ENCODE data around the gene TIMM17A.

Gene TIMM17A

DNA sequence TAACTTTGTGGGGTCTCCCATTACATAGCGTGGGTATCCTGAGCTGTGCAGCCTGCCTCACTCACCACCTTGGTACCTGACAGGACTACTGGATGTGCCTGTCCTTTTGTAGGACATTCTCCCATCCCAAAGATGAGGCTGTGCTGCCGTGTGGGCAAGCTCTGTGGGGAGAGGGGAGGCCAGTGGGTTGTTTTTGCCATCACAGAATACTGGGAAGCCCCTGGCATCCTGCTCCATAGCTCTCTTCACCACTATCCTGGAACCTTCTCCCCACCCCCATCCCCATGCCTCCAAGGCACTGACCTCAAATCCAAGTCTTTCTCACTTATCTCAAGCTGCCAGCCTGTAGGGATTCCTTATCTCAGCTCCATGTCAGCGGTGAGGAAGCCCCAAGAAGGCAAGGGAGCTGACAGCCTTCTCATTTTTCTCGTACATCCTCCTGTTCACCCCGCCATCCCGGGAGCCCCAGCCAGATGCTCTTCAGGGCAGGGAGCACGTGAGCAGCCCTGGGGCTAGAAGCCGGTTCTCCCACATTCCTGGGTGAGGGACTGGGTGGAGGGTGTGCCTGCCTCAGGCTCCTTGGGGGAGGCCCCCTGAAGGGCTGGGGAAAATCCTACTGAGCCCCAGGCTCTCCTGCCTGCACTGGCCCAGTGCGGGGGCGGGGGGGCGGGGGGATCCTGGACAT lies 52.6 kb downstream of the TIMM17A start:
- POLR2A ChIA-PET: no interaction called here
- CTCF ChIA-PET: interaction anchor here (0.8 to 1.4 kb wide), 6 partner anchors 8 to 128 kb away, joined by 3 to 8 read pairs (median 4); no protein-coding TSS in a partner anchor
- no peak for DNase-seq (ENCODE audit: extremely low spot score)
- no peak for TF ChIP-seq L3MBTL2 (conservative IDR thresholded peaks at IDR 0.05)
- TF ChIP-seq BHLHE40 (IDR thresholded peaks at IDR 0.05; ENCODE audit: borderline replicate concordance): no peak

- no peak for TF ChIP-seq BHLHE40 (IDR thresholded peaks at IDR 0.05; ENCODE audit: borderline replicate concordance)
- no peak for TF ChIP-seq SP1 (IDR thresholded peaks at IDR 0.05)
- TF ChIP-seq ZNF384 (IDR thresholded peaks at IDR 0.05): no peak
- TF ChIP-seq FOXA1 (IDR thresholded peaks at IDR 0.05): no peak
- no peak for TF ChIP-seq ARNT (IDR thresholded peaks at IDR 0.05)
- TF ChIP-seq CTBP1 (IDR thresholded peaks at IDR 0.05; ENCODE audit: borderline replicate concordance): no peak
- TF ChIP-seq LEF1 (IDR thresholded peaks at IDR 0.05; ENCODE audit: borderline replicate concordance): no peak
- TF ChIP-seq NFRKB (IDR thresholded peaks at IDR 0.05): no peak
- no peak for TF ChIP-seq L3MBTL2 (conservative IDR thresholded peaks at IDR 0.05)
- no peak; the same call in 1 of the 2 replicates for TF ChIP-seq PKNOX1 (IDR thresholded peaks at IDR 0.05)
- no peak for TF ChIP-seq FOXK2 (IDR thresholded peaks at IDR 0.05)
- no peak for TF ChIP-seq TARDBP (IDR thresholded peaks at IDR 0.05)
- TF ChIP-seq HDGF (IDR thresholded peaks at IDR 0.05; ENCODE audit: borderline replicate concordance): no peak
- TF ChIP-seq FOXM1 (IDR thresholded peaks at IDR 0.05; ENCODE audit: borderline replicate concordance): no peak
- no peak for TF ChIP-seq ELF4 (IDR thresholded peaks at IDR 0.05)
- TF ChIP-seq SUZ12 (IDR thresholded peaks at IDR 0.05): no peak
- POLR2A ChIA-PET: no interaction called here
- CTCF ChIA-PET: interaction anchor here (0.8 to 1.8 kb wide), 6 partner anchors 8 to 110 kb away, joined by 3 to 6 read pairs (median 4); no protein-coding TSS in a partner anchor
- DNase-seq (ENCODE audit: extremely low spot score): peak; percentile 86
Observed at GRCh38 chr1:202009326-202010179, 54.2 kb downstream of the TIMM17A start.

- no peak for DNase-seq (ENCODE audit: extremely low spot score)
- TF ChIP-seq SUZ12 (IDR thresholded peaks at IDR 0.05) (no peak), HDGF (IDR thresholded peaks at IDR 0.05; ENCODE audit: borderline replicate concordance) (no peak), BHLHE40 (IDR thresholded peaks at IDR 0.05; ENCODE audit: borderline replicate concordance) (no peak), L3MBTL2 (conservative IDR thresholded peaks at IDR 0.05) (no peak), ZNF384 (IDR thresholded peaks at IDR 0.05) (no peak)
- ChIA-PET CTCF (interaction anchor here (0.9 to 1.8 kb wide), 2 partner anchors 108 to 109 kb away, joined by 5 to 6 read pairs; no protein-coding TSS in a partner anchor), POLR2A (no interaction called here)
Observed at GRCh38 chr1:202010180-202011015, 55.1 kb downstream of the TIMM17A start, which contains the start of gene ELF3. Gene ELF3, plus strand, starts transcription at chr1:202010587. Its CDS starts 550 bp downstream, at chr1:202011137.

GRCh38 chr1:202011994-202012393 lies 56.7 kb downstream of the TIMM17A start:
- DNase-seq (ENCODE audit: extremely low spot score): no peak
- ChIA-PET POLR2A (no interaction called here), CTCF (interaction anchor here (0.9 to 2.7 kb wide), 2 partner anchors 13 to 109 kb away, joined by 5 to 9 read pairs; no protein-coding TSS in a partner anchor)
- TF ChIP-seq CTBP1 (IDR thresholded peaks at IDR 0.05; ENCODE audit: borderline replicate concordance) (no peak), TARDBP (IDR thresholded peaks at IDR 0.05) (no peak), PKNOX1 (IDR thresholded peaks at IDR 0.05) (no peak), BHLHE40 (IDR thresholded peaks at IDR 0.05; ENCODE audit: borderline replicate concordance) (no peak), LEF1 (IDR thresholded peaks at IDR 0.05; ENCODE audit: borderline replicate concordance) (no peak), NFRKB (IDR thresholded peaks at IDR 0.05) (no peak), SUZ12 (IDR thresholded peaks at IDR 0.05) (no peak), HDGF (IDR thresholded peaks at IDR 0.05; ENCODE audit: borderline replicate concordance) (no peak), FOXK2 (IDR thresholded peaks at IDR 0.05) (no peak), ARNT (IDR thresholded peaks at IDR 0.05) (no peak), L3MBTL2 (conservative IDR thresholded peaks at IDR 0.05) (no peak)

DNA sequence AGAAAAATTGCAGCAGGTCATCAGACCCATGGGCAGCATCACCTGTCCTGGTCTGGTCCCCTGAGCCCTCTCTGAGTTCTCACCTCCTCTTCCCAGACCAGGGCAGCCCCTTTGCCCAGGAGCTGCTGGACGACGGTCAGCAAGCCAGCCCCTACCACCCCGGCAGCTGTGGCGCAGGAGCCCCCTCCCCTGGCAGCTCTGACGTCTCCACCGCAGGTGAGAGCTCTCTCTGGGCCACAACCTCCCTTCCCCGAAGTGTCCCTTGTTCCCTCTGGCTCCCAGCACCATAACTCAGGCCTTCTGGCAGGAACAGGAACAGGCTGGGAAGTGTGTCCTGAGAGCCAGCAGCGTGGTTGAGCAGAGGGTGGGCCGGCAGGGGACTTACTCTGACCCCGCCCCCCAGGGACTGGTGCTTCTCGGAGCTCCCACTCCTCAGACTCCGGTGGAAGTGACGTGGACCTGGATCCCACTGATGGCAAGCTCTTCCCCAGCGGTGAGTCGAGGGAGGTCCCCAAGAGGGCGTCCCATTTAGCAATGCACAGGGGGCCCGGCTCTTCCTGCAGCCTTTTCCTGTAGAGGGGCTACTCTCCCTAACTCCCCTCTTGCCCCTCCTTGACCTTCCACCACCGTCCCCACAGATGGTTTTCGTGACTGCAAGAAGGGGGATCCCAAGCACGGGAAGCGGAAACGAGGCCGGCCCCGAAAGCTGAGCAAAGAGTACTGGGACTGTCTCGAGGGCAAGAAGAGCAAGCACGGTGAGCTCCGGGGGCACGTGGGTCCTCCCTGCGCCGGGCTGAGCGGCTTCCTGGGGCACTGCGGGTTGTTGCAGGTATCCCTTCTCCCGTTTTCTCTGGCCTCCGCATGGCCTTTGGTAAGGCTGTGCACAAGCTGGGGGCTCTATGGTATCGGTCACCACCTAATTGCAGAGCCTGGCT lies 57.5 kb downstream of the TIMM17A start:
- ChIA-PET CTCF (interaction anchor here (0.9 to 2.7 kb wide), 3 partner anchors 14 to 123 kb away, joined by 4 to 9 read pairs (median 5); no protein-coding TSS in a partner anchor), POLR2A (no interaction called here)
- TF ChIP-seq SP1 (IDR thresholded peaks at IDR 0.05) (no peak), LEF1 (IDR thresholded peaks at IDR 0.05; ENCODE audit: borderline replicate concordance) (no peak), ARNT (IDR thresholded peaks at IDR 0.05) (no peak), FOXM1 (IDR thresholded peaks at IDR 0.05; ENCODE audit: borderline replicate concordance) (no peak), FOXA1 (IDR thresholded peaks at IDR 0.05) (no peak), CTBP1 (IDR thresholded peaks at IDR 0.05; ENCODE audit: borderline replicate concordance) (no peak)

More for the DNA sequence above, 57.5 kb downstream of the TIMM17A start:
- no peak for DNase-seq (ENCODE audit: extremely low spot score)

Measured in HEK293T (cell line).